ENCODE results near the gene KLK2. TPM values are rescaled to one million over a fixed set of nuclear protein-coding genes. Genes with fewer than 3 reads are reported as not detected.

Gene KLK2
- total and polyA plus RNA-seq, 2 of the 13 experiments (the other 11 are each of a cell fraction or from before 2014, with no cell fraction given), result 0.11 TPM; not detected in 1

DNA sequence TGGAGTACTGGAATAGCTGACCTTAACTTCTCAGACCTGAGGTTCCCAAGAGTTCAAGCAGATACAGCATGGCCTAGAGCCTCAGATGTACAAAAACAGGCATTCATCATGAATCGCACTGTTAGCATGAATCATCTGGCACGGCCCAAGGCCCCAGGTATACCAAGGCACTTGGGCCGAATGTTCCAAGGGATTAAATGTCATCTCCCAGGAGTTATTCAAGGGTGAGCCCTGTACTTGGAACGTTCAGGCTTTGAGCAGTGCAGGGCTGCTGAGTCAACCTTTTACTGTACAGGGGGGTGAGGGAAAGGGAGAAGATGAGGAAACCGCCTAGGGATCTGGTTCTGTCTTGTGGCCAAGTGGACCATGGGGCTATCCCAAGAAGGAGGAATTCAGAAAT, 12.2 kb upstream of the KLK2 start:
- peaks cover 3 to 20% of the 10 kb centered on the region in 2 experiments; a peak in 4 of 5 replicates for H3K27me3 ChIP-seq (ENCODE audit: control insufficient read depth in 1 of 2, insufficient read depth in 2 of 2, low read length in 2 of 2)
- CTCF ChIA-PET (ENCODE audit: low intra/inter-chr PET ratio, low total read pairs), result no interaction called here

DNA sequence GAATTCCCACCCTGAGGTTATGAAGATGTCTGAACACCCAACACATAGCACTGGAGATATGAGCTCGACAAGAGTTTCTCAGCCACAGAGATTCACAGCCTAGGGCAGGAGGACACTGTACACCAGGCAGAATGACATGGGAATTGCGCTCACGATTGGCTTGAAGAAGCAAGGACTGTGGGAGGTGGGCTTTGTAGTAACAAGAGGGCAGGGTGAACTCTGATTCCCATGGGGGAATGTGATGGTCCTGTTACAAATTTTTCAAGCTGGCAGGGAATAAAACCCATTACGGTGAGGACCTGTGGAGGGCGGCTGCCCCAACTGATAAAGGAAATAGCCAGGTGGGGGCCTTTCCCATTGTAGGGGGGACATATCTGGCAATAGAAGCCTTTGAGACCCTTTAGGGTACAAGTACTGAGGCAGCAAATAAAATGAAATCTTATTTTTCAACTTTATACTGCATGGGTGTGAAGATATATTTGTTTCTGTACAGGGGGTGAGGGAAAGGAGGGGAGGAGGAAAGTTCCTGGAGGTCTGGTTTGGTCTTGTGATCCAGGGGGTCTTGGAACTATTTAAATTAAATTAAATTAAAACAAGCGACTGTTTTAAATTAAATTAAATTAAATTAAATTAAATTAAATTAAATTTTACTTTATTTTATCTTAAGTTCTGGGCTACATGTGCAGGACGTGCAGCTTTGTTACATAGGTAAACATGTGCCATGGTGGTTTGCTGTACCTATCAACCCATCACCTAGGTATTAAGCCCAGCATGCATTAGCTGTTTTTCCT, 11.5 kb upstream of the KLK2 start:
- no peaks in the 10 kb centered on the region for H3K9me3 ChIP-seq (ENCODE audit: low read length)
- no TSS peak for BruUV-seq (replicated peaks)

More for the DNA sequence above, 12.2 kb upstream of the KLK2 start:
- Histone ChIP-seq H3K79me2 (ENCODE audit: insufficient read depth, low read length) (no peaks in the 10 kb centered on the region), H3K9ac (ENCODE audit: insufficient read depth, low read depth, low read length) (no peak overlapping the region), H3K27ac (ENCODE audit: extremely low read length, insufficient read depth, low read length) (no peak overlapping the region), H2AFZ (ENCODE audit: low read length) (no peak overlapping the region), H3K9me3 (ENCODE audit: low read length) (no peaks in the 10 kb centered on the region), H3K36me3 (replicated peaks in 1 of 2; ENCODE audit: control insufficient read depth in 1 of 2, insufficient read depth in 2 of 2, low read length in 2 of 2) (no peaks in the 10 kb centered on the region), H4K20me1 (ENCODE audit: insufficient read depth, low read length) (no peaks in the 10 kb centered on the region), H3K4me3 (replicated peaks in 1 of 3; ENCODE audit: insufficient read depth in 1 of 3, low read depth in 2 of 3, low read length in 3 of 3) (no peak overlapping the region), H3K4me1 (ENCODE audit: insufficient read depth, low read length) (no peaks in the 10 kb centered on the region), H3K4me2 (ENCODE audit: low read depth, low read length) (no peak overlapping the region)
- no peak for FAIRE-seq
- in situ Hi-C loops (cut with HindIII; ENCODE audit: extremely low pct_ligation_motif_present, low pct_unique_long_range_greater_than_20kb), result no loop called here
- TF ChIP-seq FOXA1 (IDR thresholded peaks at IDR 0.05) (no peak), FOXA1 (CRISPR knock-in tag; IDR thresholded peaks at IDR 0.05) (no peak), ZNF350 (CRISPR knock-in tag; IDR thresholded peaks at IDR 0.05; ENCODE audit: borderline replicate concordance, low read depth) (no peak), NFYB (CRISPR knock-in tag; IDR thresholded peaks at IDR 0.05) (no peak), GATA4 (IDR thresholded peaks at IDR 0.05; ENCODE audit: borderline replicate concordance, low read depth) (no peak), ARNT2 (CRISPR knock-in tag; IDR thresholded peaks at IDR 0.05; ENCODE audit: low read depth) (no peak), ARNTL (CRISPR knock-in tag; IDR thresholded peaks at IDR 0.05) (no peak), ESRRA (CRISPR knock-in tag; IDR thresholded peaks at IDR 0.05; ENCODE audit: low read depth) (no peak), CREM (IDR thresholded peaks at IDR 0.05) (no peak), CREM (CRISPR knock-in tag; IDR thresholded peaks at IDR 0.05) (no peak), HDAC2 (CRISPR knock-in tag; IDR thresholded peaks at IDR 0.05) (no peak), PHF5A (CRISPR knock-in tag; IDR thresholded peaks at IDR 0.05; ENCODE audit: low read depth, unreplicated experiment) (no peak)
- TF ChIP-seq, protein P1, sequence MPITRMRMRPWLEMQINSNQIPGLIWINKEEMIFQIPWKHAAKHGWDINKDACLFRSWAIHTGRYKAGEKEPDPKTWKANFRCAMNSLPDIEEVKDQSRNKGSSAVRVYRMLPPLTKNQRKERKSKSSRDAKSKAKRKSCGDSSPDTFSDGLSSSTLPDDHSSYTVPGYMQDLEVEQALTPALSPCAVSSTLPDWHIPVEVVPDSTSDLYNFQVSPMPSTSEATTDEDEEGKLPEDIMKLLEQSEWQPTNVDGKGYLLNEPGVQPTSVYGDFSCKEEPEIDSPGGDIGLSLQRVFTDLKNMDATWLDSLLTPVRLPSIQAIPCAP (CRISPR knock-in tag; IDR thresholded peaks at IDR 0.05; ENCODE audit: low read depth), result no peak
- intact Hi-C loops (cut with micrococcal nuclease; ENCODE audit: unreplicated experiment), result no loop called here
- no peak for ATAC-seq
- DNase-seq (ENCODE audit: low spot score), result no peak
- WGBS (ENCODE audit: low lambda C conversion rate), result 3% methylated on average over 2 of the region's 5 CpGs
- no TSS peak for BruUV-seq (replicated peaks)
- POLR2A ChIA-PET, result no interaction called here

More for the DNA sequence above, 11.5 kb upstream of the KLK2 start:
- FAIRE-seq (no peak), DNase-seq (ENCODE audit: low spot score) (no peak), ATAC-seq (no peak)
- intact Hi-C loops (cut with micrococcal nuclease; ENCODE audit: unreplicated experiment), result no loop called here
- 28% methylated on average over 7 of the region's 7 CpGs for WGBS (ENCODE audit: low lambda C conversion rate)
- ChIA-PET CTCF (ENCODE audit: low intra/inter-chr PET ratio, low total read pairs) (no interaction called here), POLR2A (no interaction called here)
- Histone ChIP-seq H3K4me2 (ENCODE audit: low read depth, low read length) (no peak overlapping the region), H2AFZ (ENCODE audit: low read length) (no peak overlapping the region), H3K9ac (ENCODE audit: insufficient read depth, low read depth, low read length) (no peak overlapping the region), H3K36me3 (replicated peaks in 1 of 2; ENCODE audit: control insufficient read depth in 1 of 2, insufficient read depth in 2 of 2, low read length in 2 of 2) (no peaks in the 10 kb centered on the region), H3K79me2 (ENCODE audit: insufficient read depth, low read length) (no peaks in the 10 kb centered on the region), H3K4me1 (ENCODE audit: insufficient read depth, low read length) (no peaks in the 10 kb centered on the region), H4K20me1 (ENCODE audit: insufficient read depth, low read length) (no peaks in the 10 kb centered on the region), H3K27ac (ENCODE audit: extremely low read length, insufficient read depth, low read length) (no peak overlapping the region), H3K27me3 (ENCODE audit: control insufficient read depth in 1 of 2, insufficient read depth in 2 of 2, low read length in 2 of 2) (peaks cover 3 to 26% of the 10 kb centered on the region in 2 experiments; a peak in 4 of 5 replicates), H3K4me3 (replicated peaks in 1 of 3; ENCODE audit: insufficient read depth in 1 of 3, low read depth in 2 of 3, low read length in 3 of 3) (no peak overlapping the region)
- no peak for TF ChIP-seq ZMYM4 (CRISPR knock-in tag; IDR thresholded peaks at IDR 0.05)
- TF ChIP-seq, protein P2, sequence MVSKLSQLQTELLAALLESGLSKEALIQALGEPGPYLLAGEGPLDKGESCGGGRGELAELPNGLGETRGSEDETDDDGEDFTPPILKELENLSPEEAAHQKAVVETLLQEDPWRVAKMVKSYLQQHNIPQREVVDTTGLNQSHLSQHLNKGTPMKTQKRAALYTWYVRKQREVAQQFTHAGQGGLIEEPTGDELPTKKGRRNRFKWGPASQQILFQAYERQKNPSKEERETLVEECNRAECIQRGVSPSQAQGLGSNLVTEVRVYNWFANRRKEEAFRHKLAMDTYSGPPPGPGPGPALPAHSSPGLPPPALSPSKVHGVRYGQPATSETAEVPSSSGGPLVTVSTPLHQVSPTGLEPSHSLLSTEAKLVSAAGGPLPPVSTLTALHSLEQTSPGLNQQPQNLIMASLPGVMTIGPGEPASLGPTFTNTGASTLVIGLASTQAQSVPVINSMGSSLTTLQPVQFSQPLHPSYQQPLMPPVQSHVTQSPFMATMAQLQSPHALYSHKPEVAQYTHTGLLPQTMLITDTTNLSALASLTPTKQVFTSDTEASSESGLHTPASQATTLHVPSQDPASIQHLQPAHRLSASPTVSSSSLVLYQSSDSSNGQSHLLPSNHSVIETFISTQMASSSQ (IDR thresholded peaks at IDR 0.05; ENCODE audit: low read depth), result no peak
- TF ChIP-seq, protein P2 (CRISPR knock-in tag; IDR thresholded peaks at IDR 0.05; ENCODE audit: borderline replicate concordance), result no peak
- in situ Hi-C loops (cut with HindIII; ENCODE audit: extremely low pct_ligation_motif_present, low pct_unique_long_range_greater_than_20kb), result no loop called here

Measured in HepG2 (cell line).